ENCODE measurements around the gene SLC14A1.
A peak's percentile ranks its signal among the peaks of the same experiment; 100 is the strongest.
"Not testable (repeated sequence)": the region's sequence is repeated elsewhere in the genome, so short reads cannot be mapped to it uniquely, and the experiment has no call there.

Gene SLC14A1

DNA sequence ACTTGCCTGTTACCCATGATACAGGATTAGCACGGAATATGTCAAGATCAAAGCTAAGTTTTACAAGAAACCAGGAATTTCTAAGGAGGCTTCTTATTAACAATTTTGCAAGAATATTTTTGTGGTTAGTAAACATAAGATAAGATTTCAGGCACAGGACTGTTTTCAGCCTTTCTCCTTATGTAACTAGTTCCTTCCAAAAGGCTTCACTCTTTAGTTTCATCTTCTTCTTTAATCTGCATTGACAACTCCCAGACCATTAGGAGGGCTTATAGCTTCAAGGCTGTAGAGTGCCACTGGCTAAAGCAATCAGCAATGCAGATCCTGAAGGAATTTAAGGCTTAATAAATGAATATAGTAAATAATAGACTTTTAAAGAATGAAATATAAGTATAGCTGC, 29.3 kb downstream of the SLC14A1 start:
- Mint-ChIP-seq H3K9me3 (no peaks in the 10 kb centered on the region), H3K27me3 (peaks cover 5% of the 10 kb centered on the region), H3K27ac (no peak overlapping the region), H3K4me3 (no peak overlapping the region), H3K36me3 (ENCODE audit: low read depth) (no peaks in the 10 kb centered on the region), H3K4me1 (ENCODE audit: low read depth) (peaks cover 18% of the 10 kb centered on the region)
- intact Hi-C loops (cut with micrococcal nuclease): no loop called here

DNA sequence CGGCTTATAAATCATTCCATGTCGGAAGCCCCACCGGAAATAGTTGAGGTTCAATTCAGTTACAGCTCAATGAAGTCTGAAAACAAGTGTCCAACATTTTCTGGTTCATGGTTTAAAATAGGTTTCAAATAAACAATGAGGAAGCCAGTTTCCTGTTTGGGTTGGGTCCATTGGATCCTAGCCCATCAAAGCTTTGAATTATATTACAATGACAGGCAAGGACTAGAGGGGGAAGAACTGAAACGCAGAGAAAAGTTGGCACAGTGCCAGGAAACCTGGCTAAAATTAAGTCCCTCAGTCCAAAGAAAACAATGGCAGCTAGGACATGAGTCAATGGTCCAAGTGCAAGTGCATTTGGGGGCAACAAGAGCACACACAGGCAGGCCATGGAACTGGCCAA, 32.0 kb downstream of the SLC14A1 start:
- intact Hi-C loops (cut with micrococcal nuclease): no loop called here
- Mint-ChIP-seq H3K9me3 (no peaks in the 10 kb centered on the region), H3K27me3 (peaks cover 5% of the 10 kb centered on the region), H3K4me1 (ENCODE audit: low read depth) (peaks cover 22% of the 10 kb centered on the region), H3K4me3 (no peak overlapping the region), H3K27ac (no peak overlapping the region), H3K36me3 (ENCODE audit: low read depth) (no peaks in the 10 kb centered on the region)

DNA sequence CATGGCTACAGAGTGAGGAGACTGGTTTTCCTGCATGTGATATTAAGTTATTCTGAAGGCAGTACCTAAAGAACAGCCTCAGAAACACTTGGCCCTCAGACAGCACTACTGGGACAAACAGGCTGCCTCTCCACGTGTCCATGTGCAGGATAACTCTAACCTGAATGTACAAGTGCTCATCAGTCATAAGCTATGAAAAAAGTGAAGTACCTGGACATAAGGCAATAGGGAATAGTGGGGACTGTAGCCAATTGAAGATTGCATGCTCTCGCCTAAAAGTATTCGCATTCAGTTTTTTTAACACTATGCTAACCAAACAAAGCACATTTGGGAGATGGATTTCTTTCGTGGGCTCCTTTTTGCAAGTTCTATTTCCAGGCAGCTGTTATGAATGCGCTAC, 33.0 kb downstream of the SLC14A1 start:
- intact Hi-C loops (cut with micrococcal nuclease): no loop called here
- no peaks in the 10 kb centered on the region for H3K9me3 Mint-ChIP-seq
- no peak overlapping the region for H3K4me3 Mint-ChIP-seq
- no peak overlapping the region for H3K27ac Mint-ChIP-seq
- H3K4me1 Mint-ChIP-seq (ENCODE audit: low read depth): peaks cover 25% of the 10 kb centered on the region
- no peaks in the 10 kb centered on the region for H3K36me3 Mint-ChIP-seq (ENCODE audit: low read depth)
- peaks cover 5% of the 10 kb centered on the region for H3K27me3 Mint-ChIP-seq

DNA sequence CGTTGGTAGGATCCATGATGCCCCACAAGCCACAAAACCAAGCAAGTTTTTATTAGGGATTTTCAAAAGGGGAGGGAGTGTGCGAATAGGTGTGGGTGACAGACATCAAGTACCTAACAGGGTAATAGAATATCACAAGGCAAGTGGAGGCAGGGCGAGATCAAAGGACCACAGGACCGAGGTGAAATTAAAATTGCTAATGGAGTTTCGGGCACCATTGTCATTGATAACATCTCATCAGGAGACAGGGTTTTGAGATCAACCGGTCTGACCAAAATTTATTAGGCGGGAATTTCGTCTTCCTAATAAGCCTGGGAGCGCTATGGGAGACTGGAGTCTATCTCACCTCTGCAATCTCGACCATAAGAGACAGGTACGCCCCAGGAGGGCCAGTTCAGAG, 33.7 kb downstream of the SLC14A1 start:
- H3K36me3 Mint-ChIP-seq (ENCODE audit: low read depth); intact Hi-C loops (cut with micrococcal nuclease); H3K27me3 Mint-ChIP-seq; H3K4me3 Mint-ChIP-seq; H3K27ac Mint-ChIP-seq; H3K9me3 Mint-ChIP-seq: not testable (repeated sequence)
- peaks cover 21% of the 10 kb centered on the region for H3K4me1 Mint-ChIP-seq (ENCODE audit: low read depth)

DNA sequence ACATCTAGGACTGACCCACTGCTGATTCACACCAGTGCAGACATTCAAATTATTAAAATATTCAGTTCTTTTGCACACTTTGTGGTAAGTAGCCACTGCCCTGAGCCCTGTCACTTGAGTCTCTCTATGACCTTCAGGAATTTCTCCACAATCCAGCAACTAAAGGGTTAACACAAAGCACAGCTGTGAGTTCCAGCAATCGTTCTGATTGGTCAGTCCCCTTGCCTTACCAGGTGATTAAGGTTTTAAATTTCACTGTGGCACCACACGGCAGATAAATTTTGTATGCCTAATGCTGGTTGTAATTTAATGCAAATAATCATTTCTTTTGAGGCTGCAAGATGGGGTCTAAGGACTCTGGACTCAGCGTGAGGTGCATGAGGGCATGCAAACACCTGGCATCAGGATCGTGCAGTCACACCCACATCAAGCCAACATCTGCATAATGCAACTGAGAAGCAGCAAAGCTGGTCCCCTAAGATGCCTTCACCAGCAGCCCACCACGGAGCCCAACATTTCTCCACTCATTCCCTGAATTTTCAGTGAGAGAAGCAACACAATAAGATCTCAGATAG, 36.6 kb downstream of the SLC14A1 start:
- H3K27ac Mint-ChIP-seq: no peak overlapping the region
- H3K27me3 Mint-ChIP-seq: peaks cover 5% of the 10 kb centered on the region
- peaks cover 23% of the 10 kb centered on the region for H3K4me1 Mint-ChIP-seq (ENCODE audit: low read depth)
- no peaks in the 10 kb centered on the region for H3K9me3 Mint-ChIP-seq
- H3K36me3 Mint-ChIP-seq (ENCODE audit: low read depth): no peaks in the 10 kb centered on the region
- no peak overlapping the region for H3K4me3 Mint-ChIP-seq
- intact Hi-C loops (cut with micrococcal nuclease): no loop called here

DNA sequence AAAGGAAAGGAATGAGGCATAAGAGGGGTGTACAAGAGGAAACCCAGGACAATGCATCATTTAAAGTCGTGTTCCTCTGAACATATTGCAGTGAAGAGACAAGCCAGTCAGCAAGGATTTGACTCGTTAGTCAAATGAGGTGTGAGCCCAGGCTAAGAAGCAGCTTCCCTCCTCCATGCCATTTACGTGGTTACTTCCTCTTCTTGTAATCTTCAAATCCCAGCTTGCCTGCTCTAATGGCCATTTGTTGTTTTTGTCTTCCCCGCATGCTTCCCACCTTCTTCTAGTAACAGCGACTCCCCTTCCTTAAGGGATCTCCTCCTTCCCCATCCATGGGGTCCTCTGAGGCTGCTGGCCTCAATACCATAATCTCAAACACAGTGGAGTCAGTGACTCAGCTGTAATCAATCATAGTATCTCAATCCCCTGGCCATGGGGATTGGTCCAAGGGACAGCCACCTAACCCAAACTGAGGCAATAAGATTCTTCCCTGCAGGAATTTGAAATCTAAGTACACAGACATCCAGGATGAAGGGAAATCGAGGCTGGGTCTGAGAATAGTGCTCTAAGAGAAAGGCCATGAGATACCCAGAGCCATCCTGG, 37.6 kb downstream of the SLC14A1 start:
- H3K27ac Mint-ChIP-seq: no peak overlapping the region
- peaks cover 23% of the 10 kb centered on the region for H3K4me1 Mint-ChIP-seq (ENCODE audit: low read depth)
- H3K9me3 Mint-ChIP-seq: no peaks in the 10 kb centered on the region
- intact Hi-C loops (cut with micrococcal nuclease): no loop called here
- H3K27me3 Mint-ChIP-seq: peaks cover 5% of the 10 kb centered on the region
- H3K4me3 Mint-ChIP-seq: no peak overlapping the region
- H3K36me3 Mint-ChIP-seq (ENCODE audit: low read depth): no peaks in the 10 kb centered on the region

DNA sequence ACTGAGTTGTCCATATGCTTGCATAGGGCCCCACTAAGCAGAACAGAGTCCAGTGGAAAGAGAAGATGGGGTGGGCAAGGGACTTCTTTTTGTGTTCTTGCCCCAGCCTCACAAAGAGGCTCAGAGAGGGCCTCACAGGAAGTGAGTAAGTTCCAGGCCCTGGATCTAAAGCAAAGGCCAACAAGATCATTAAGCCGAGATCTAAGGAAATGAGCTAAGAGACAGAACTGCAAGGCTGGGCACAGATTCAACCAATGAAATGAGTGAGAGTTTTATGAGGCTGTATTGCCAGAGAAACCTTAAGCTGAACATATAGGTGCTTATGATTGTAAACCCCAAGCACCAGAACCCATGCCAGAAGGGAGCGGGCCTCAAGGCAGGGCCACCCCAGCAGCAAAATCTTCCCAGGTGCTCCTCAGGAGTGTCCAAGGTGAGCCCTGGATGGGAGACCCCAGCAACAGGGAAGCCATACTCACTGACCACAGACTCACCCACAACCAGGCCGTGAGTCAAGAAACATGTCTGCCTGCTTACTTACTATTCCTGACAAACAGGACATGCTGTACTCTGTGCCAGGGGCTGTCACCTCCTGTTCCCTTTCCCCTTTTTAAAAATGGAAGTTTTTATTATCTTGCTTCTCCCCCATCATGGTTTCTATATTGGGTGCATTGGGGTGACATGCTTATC, 40.2 kb downstream of the SLC14A1 start:
- no peaks in the 10 kb centered on the region for H3K9me3 Mint-ChIP-seq
- intact Hi-C loops (cut with micrococcal nuclease): no loop called here
- no peaks in the 10 kb centered on the region for H3K36me3 Mint-ChIP-seq (ENCODE audit: low read depth)
- peaks cover 23% of the 10 kb centered on the region for H3K4me1 Mint-ChIP-seq (ENCODE audit: low read depth)
- H3K27ac Mint-ChIP-seq: no peak overlapping the region
- no peak overlapping the region for H3K4me3 Mint-ChIP-seq
- peaks cover under 1% of the 10 kb centered on the region for H3K27me3 Mint-ChIP-seq

DNA sequence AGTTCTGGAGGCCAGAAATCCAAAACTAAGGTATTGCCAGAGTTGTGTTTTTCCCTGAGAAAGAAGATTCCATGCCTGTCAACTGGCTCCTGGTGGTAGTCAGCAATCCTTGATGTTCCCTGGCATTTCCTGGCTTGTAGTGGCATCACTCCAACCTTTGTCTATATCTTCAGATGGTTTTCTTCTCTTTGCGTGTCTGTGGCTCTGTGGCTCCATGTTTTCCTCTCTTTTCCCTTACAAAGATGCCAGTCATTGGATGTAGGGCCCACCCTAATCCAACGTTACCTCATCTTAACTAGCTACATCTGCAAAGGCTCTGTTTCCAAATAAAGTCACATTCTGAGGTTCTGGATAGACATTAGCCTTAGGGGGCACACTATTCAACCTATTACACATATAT, 41.8 kb downstream of the SLC14A1 start:
- peaks cover 6% of the 10 kb centered on the region for H3K9me3 Mint-ChIP-seq
- H3K27ac Mint-ChIP-seq: no peak overlapping the region
- intact Hi-C loops (cut with micrococcal nuclease): no loop called here
- H3K27me3 Mint-ChIP-seq: peaks cover 13% of the 10 kb centered on the region
- H3K4me3 Mint-ChIP-seq: no peak overlapping the region
- H3K4me1 Mint-ChIP-seq (ENCODE audit: low read depth): peaks cover 30% of the 10 kb centered on the region
- H3K36me3 Mint-ChIP-seq (ENCODE audit: low read depth): no peaks in the 10 kb centered on the region

DNA sequence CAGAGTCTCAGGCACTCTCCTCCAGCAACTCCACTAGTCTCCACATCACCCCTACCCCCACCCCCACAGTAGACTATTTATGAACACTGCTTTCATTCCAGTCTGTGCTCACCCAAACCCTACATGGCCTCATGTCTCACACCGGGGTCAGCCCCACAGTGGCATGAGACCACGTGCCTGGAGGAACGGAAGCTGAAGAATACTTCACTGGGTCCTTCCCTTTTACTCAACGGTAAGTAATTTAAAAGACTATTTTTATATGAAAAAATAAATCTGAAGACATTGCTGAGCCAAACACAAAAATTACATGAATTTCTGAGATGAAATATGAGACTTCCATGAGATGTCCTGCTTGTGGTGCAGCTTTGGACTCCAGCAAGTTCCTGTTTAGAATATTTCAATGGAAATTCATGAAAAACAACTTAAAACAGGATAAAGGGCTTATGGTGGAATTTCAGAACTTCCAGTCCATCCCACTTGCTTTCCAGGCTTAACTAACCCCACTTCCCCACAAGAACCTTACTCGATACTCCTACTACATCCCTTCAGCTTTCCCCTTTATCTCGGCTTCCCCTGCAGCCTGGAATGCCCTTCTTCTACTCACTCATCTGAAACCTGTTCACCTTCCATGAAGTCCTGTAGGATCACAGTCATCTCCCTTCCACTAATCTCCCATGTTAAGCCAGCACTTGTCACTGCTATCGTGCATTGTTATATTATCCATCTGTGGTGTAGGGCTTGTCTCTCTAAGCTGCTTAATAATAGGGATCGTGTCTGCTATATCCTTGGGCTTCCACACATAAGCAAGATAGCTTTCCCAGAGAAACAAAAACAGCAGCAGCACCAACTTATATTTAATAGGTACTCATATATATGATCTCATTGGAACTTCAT, 47.9 kb downstream of the SLC14A1 start:
- peaks cover 24% of the 10 kb centered on the region for H3K4me1 Mint-ChIP-seq (ENCODE audit: low read depth)

DNA sequence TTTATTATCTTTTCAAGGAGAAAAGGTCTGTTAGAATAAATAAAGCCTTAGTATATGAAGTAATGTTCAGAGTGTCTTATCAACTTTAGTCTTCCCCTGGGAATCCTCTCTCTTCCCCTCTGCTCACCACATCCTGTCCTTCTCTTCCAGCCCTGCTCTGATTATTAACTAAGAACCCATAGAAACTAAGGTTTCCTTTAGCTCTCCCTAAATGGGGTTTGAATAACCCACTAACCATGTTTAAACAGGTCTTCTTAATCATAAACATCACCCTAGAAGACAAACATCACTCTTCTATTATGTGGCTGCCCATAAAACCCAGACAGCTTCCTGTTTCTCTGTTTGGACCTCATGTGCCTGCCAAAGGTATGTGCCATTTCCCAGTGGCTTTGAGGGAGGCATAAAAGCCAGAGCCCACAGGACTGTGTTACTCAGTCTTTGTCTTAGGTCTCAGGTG, 50.1 kb downstream of the SLC14A1 start:
- Mint-ChIP-seq H3K27me3 (peaks cover 35% of the 10 kb centered on the region), H3K9me3 (peaks cover 6% of the 10 kb centered on the region), H3K36me3 (ENCODE audit: low read depth) (peaks cover 5% of the 10 kb centered on the region), H3K27ac (no peak overlapping the region), H3K4me3 (no peak overlapping the region), H3K4me1 (ENCODE audit: low read depth) (peaks cover 29% of the 10 kb centered on the region)
- intact Hi-C loops (cut with micrococcal nuclease): no loop called here

More for the DNA sequence above, 47.9 kb downstream of the SLC14A1 start:
- H3K9me3 Mint-ChIP-seq: peaks cover 6% of the 10 kb centered on the region
- peaks cover 5% of the 10 kb centered on the region for H3K36me3 Mint-ChIP-seq (ENCODE audit: low read depth)
- H3K27me3 Mint-ChIP-seq: peaks cover 22% of the 10 kb centered on the region
- H3K4me3 Mint-ChIP-seq: no peak overlapping the region
- no peak overlapping the region for H3K27ac Mint-ChIP-seq
- intact Hi-C loops (cut with micrococcal nuclease): no loop called here

DNA sequence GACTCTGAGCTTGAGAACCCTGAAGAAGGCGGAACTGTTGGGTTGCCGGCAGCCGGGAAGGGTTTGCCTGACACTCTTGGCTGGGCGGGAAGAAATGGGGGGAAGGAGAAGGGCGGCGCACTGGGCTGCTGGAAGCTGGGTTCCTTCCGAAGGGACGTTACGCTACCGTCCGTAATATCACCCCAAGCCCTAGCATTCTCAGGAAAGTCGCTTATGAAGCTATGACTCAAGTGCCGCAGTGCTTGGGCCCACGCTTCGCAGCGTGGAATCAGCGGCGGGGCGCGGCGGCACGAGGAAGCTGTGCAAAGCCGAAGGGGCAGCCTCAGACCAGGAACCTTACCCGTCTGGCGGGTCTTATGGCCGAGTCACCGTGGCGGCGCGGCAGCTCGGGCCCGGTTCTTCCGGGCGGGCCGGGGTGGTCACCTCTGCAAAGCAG, 51.3 kb downstream of the SLC14A1 start:
- Mint-ChIP-seq H3K27me3 (peaks cover 24% of the 10 kb centered on the region), H3K4me3 (peak overlapping the region; percentile 89), H3K36me3 (ENCODE audit: low read depth) (peaks cover 5% of the 10 kb centered on the region), H3K27ac (peak overlapping the region; percentile 96), H3K9me3 (peaks cover 3% of the 10 kb centered on the region), H3K4me1 (ENCODE audit: low read depth) (peaks cover 22% of the 10 kb centered on the region)
- intact Hi-C loops (cut with micrococcal nuclease): no loop called here

DNA sequence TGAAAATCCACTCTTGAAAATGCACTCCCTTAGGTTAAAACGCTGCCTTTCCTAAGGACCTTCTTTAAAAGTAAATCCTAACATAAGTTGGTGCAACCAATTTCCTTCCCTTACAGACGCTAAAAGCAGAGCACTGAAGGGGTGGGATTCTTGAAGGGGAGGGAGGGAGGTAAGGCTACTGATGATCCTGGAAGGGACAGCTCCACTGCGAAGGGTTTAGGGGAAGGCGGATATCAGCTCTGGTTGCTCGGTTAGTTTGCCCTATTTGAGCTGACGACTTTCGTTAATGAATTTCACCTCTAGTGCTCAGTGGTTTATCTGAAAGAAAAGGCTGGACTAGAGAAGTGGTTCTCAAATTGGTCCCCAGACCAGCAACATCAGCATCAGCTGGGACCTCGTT, 51.8 kb downstream of the SLC14A1 start:
- peak overlapping the region; percentile 89 for H3K4me3 Mint-ChIP-seq
- H3K27me3 Mint-ChIP-seq: peaks cover 25% of the 10 kb centered on the region
- H3K36me3 Mint-ChIP-seq (ENCODE audit: low read depth): peaks cover 5% of the 10 kb centered on the region
- no peaks in the 10 kb centered on the region for H3K9me3 Mint-ChIP-seq
- H3K27ac Mint-ChIP-seq: peak overlapping the region; percentile 96
- intact Hi-C loops (cut with micrococcal nuclease): no loop called here
- H3K4me1 Mint-ChIP-seq (ENCODE audit: low read depth): peaks cover 18% of the 10 kb centered on the region

DNA sequence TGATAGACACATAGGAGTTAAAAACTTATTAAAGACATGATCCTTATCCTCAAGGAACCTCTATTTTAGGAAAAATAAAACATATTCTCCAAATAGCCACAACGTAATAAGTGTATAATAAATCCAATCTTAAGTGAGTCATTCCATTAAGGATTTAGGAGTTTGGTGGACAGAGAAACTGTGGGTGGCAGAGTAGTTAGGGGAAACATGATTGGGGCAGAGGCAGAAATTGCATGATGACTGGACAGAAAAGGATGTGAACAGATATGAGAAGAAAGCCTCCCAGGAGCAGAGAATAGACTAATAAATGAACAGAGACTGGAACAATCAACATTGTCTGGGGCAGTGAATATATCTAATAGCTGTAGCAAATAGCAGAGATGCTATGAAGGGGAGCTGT, 53.4 kb downstream of the SLC14A1 start:
- peaks cover 13% of the 10 kb centered on the region for H3K4me1 Mint-ChIP-seq (ENCODE audit: low read depth)
- H3K27ac Mint-ChIP-seq: no peak overlapping the region
- H3K36me3 Mint-ChIP-seq (ENCODE audit: low read depth): peaks cover 5% of the 10 kb centered on the region
- H3K9me3 Mint-ChIP-seq: no peaks in the 10 kb centered on the region
- H3K4me3 Mint-ChIP-seq: no peak overlapping the region
- peaks cover 22% of the 10 kb centered on the region for H3K27me3 Mint-ChIP-seq
- intact Hi-C loops (cut with micrococcal nuclease): no loop called here

DNA sequence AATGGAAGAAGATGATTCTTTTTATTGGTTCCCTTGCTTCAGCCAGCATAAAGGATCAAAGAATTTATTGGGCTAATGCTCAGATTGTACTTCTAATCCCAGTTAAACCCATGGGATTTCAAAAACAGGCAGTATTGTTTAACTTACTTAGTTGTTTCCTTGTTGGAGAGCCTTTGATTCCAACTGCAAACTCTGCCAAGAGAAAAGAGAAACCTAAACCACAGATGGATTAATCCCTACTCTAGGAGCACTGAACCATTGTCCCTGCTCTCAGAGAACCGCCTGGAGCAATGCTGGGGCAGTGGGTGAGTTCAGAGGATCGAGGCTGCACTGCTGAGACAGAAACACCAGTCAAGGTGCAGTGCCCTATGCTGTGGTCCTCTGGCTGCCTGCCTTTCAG, 56.6 kb downstream of the SLC14A1 start:
- intact Hi-C loops (cut with micrococcal nuclease): no loop called here
- Mint-ChIP-seq H3K36me3 (ENCODE audit: low read depth) (no peaks in the 10 kb centered on the region), H3K27me3 (peaks cover 17% of the 10 kb centered on the region), H3K4me3 (no peak overlapping the region), H3K9me3 (no peaks in the 10 kb centered on the region), H3K27ac (no peak overlapping the region), H3K4me1 (ENCODE audit: low read depth) (peaks cover 5% of the 10 kb centered on the region)
